ENCODE measurements around the gene UBP1.

Gene UBP1

GRCh38 chr3:33377489-33377888 is 62.7 kb downstream of the UBP1 start:
- Histone ChIP-seq H3K4me3 (no peak overlapping the region), H3K27ac (no peak overlapping the region), H3K36me3 (ENCODE audit: insufficient read depth, low read length) (no peaks in the 10 kb centered on the region; the same call in 1 of the 2 replicates), H3K9ac (ENCODE audit: insufficient read length) (no peak overlapping the region), H3K9me3 (ENCODE audit: low read depth, low read length) (no peaks in the 10 kb centered on the region)
- no peak for DNase-seq (ENCODE audit: low read depth, low spot score)
- TF ChIP-seq POLR2AphosphoS5 (IDR thresholded peaks at IDR 0.05; ENCODE audit: borderline replicate concordance, low read depth, low read length): no peak
- TF ChIP-seq FOXP2 (optimal IDR thresholded peaks at IDR 0.05; ENCODE audit: control extremely low read depth, extremely low read length, insufficient read depth): no peak
- no peak for TF ChIP-seq EZH2 (IDR thresholded peaks at IDR 0.05)

- Histone ChIP-seq H3K4me3 (no peak overlapping the region), H3K27ac (no peak overlapping the region), H3K9ac (ENCODE audit: insufficient read length) (no peak overlapping the region), H3K9me3 (ENCODE audit: low read depth, low read length) (no peaks in the 10 kb centered on the region), H3K36me3 (ENCODE audit: insufficient read depth, low read length) (no peaks in the 10 kb centered on the region; the same call in 1 of the 2 replicates)
- no peak for DNase-seq (ENCODE audit: low read depth, low spot score)
- TF ChIP-seq FOXP2 (optimal IDR thresholded peaks at IDR 0.05; ENCODE audit: control extremely low read depth, extremely low read length, insufficient read depth) (no peak), EZH2 (IDR thresholded peaks at IDR 0.05) (no peak), POLR2AphosphoS5 (IDR thresholded peaks at IDR 0.05; ENCODE audit: borderline replicate concordance, low read depth, low read length) (no peak)
These were observed 67.1 kb downstream of the UBP1 start for GRCh38 chr3:33373082-33373437.

- Histone ChIP-seq H3K27ac (no peak overlapping the region), H3K9ac (ENCODE audit: insufficient read length) (no peak overlapping the region), H3K36me3 (ENCODE audit: insufficient read depth, low read length) (no peaks in the 10 kb centered on the region; the same call in 1 of the 2 replicates)
These were observed 67.8 kb downstream of the UBP1 start for GRCh38 chr3:33372218-33373081.

GRCh38 chr3:33364531-33365128 is 75.6 kb downstream of the UBP1 start:
- no peak for DNase-seq (ENCODE audit: low read depth, low spot score)
- Histone ChIP-seq H3K9ac (ENCODE audit: insufficient read length) (no peak overlapping the region), H3K9me3 (ENCODE audit: low read depth, low read length) (no peaks in the 10 kb centered on the region), H3K27ac (no peak overlapping the region), H3K4me3 (no peak overlapping the region), H3K36me3 (ENCODE audit: insufficient read depth, low read length) (no peaks in the 10 kb centered on the region)
- TF ChIP-seq POLR2AphosphoS5 (IDR thresholded peaks at IDR 0.05; ENCODE audit: borderline replicate concordance, low read depth, low read length) (no peak), EZH2 (IDR thresholded peaks at IDR 0.05) (no peak), FOXP2 (optimal IDR thresholded peaks at IDR 0.05; ENCODE audit: control extremely low read depth, extremely low read length, insufficient read depth) (no peak)

More at GRCh38 chr3:33372218-33373081, 67.8 kb downstream of the UBP1 start:
- DNase-seq (ENCODE audit: low read depth, low spot score): no peak
- no peak overlapping the region for H3K4me3 ChIP-seq
- no peaks in the 10 kb centered on the region for H3K9me3 ChIP-seq (ENCODE audit: low read depth, low read length)
- TF ChIP-seq POLR2AphosphoS5 (IDR thresholded peaks at IDR 0.05; ENCODE audit: borderline replicate concordance, low read depth, low read length): no peak
- no peak for TF ChIP-seq EZH2 (IDR thresholded peaks at IDR 0.05)
- TF ChIP-seq FOXP2 (optimal IDR thresholded peaks at IDR 0.05; ENCODE audit: control extremely low read depth, extremely low read length, insufficient read depth): no peak

GRCh38 chr3:33364060-33364459 is 76.1 kb downstream of the UBP1 start:
- TF ChIP-seq POLR2AphosphoS5 (IDR thresholded peaks at IDR 0.05; ENCODE audit: borderline replicate concordance, low read depth, low read length) (no peak), EZH2 (IDR thresholded peaks at IDR 0.05) (no peak), FOXP2 (optimal IDR thresholded peaks at IDR 0.05; ENCODE audit: control extremely low read depth, extremely low read length, insufficient read depth) (no peak)
- no peak overlapping the region for H3K9ac ChIP-seq (ENCODE audit: insufficient read length)
- no peak for DNase-seq (ENCODE audit: low read depth, low spot score)
- no peaks in the 10 kb centered on the region for H3K36me3 ChIP-seq (ENCODE audit: insufficient read depth, low read length)
- H3K4me3 ChIP-seq: no peak overlapping the region
- H3K27ac ChIP-seq: no peak overlapping the region
- no peaks in the 10 kb centered on the region for H3K9me3 ChIP-seq (ENCODE audit: low read depth, low read length)

- H3K4me3 ChIP-seq: no peak overlapping the region
- no peak for TF ChIP-seq EZH2 (IDR thresholded peaks at IDR 0.05)
- H3K9ac ChIP-seq (ENCODE audit: insufficient read length): no peak overlapping the region
- DNase-seq (ENCODE audit: low read depth, low spot score): no peak
- H3K36me3 ChIP-seq (ENCODE audit: insufficient read depth, low read length): no peaks in the 10 kb centered on the region
- no peaks in the 10 kb centered on the region for H3K9me3 ChIP-seq (ENCODE audit: low read depth, low read length)
- H3K27ac ChIP-seq: no peak overlapping the region
These were observed 76.9 kb downstream of the UBP1 start for GRCh38 chr3:33363113-33363800.

- no peak for DNase-seq (ENCODE audit: low read depth, low spot score)
- Histone ChIP-seq H3K27ac (no peak overlapping the region), H3K9me3 (ENCODE audit: low read depth, low read length) (no peaks in the 10 kb centered on the region), H3K4me3 (no peak overlapping the region), H3K9ac (ENCODE audit: insufficient read length) (no peak overlapping the region), H3K36me3 (ENCODE audit: insufficient read depth, low read length) (no peaks in the 10 kb centered on the region)
- TF ChIP-seq FOXP2 (optimal IDR thresholded peaks at IDR 0.05; ENCODE audit: control extremely low read depth, extremely low read length, insufficient read depth): no peak
- TF ChIP-seq POLR2AphosphoS5 (IDR thresholded peaks at IDR 0.05; ENCODE audit: borderline replicate concordance, low read depth, low read length): no peak
- TF ChIP-seq EZH2 (IDR thresholded peaks at IDR 0.05): no peak
These were observed 79.9 kb downstream of the UBP1 start for GRCh38 chr3:33360136-33360825.

All from SK-N-MC (cell line).